Memory B cell (primary cell): ENCODE measurements around the gene FTH1.
"Not testable (repeated sequence)": the region's sequence is repeated elsewhere in the genome, so short reads cannot be mapped to it uniquely, and the experiment has no call there.

ENCODE experiments used
- ATAC-seq: fragments of 150-1000 bp; cut with Tn5 transposase; 2 replicates; pipeline ENCODE4 v1.10.0; 2021; ENCODE audit warnings: low read depth, mild to moderate bottlenecking, moderate library complexity
- DNase-seq, 2 donors: peaks; one replicate each; pipeline ENCODE4 v3.0.0; 2022; ENCODE audit warnings: low spot score in 2 of 2
- H3K27ac Mint-ChIP-seq: one replicate; pipeline ENCODE4 v1.8.0; 2022; ENCODE audit warnings: mild to moderate bottlenecking, moderate library complexity, mixed read lengths
- H3K27me3 Mint-ChIP-seq: one replicate; pipeline ENCODE4 v1.8.0; 2022; ENCODE audit warnings: mixed read lengths
- H3K36me3 Mint-ChIP-seq: one replicate; pipeline ENCODE4 v1.8.0; 2022; ENCODE audit warnings: mild to moderate bottlenecking, mixed read lengths
- H3K4me1 Mint-ChIP-seq: one replicate; pipeline ENCODE4 v1.8.0; 2022; ENCODE audit warnings: mixed read lengths
- H3K4me3 Mint-ChIP-seq: one replicate; pipeline ENCODE4 v1.8.0; 2022; ENCODE audit warnings: mild to moderate bottlenecking, moderate library complexity, mixed read lengths
- H3K9me3 Mint-ChIP-seq: one replicate; pipeline ENCODE4 v1.8.0; 2022; ENCODE audit warnings: mixed read lengths

Gene FTH1

GRCh38 chr11:61967116-61967923 is at the start of gene FTH1:
Gene FTH1 (minus strand): TSS chr11:61967634. CDS start chr11:61967425, 209 bp downstream.
- H3K4me3 Mint-ChIP-seq: peak within 1 kb of the TSS; percentile 91
- peaks cover 14% of the 10 kb centered on the region for H3K36me3 Mint-ChIP-seq
- ATAC-seq (peak; percentile 62), DNase-seq (peak; percentile 90 to 91)
- no peaks in the 10 kb centered on the region for H3K27me3 Mint-ChIP-seq
- peak within 1 kb of the TSS; percentile 94 for H3K27ac Mint-ChIP-seq
- H3K4me1 Mint-ChIP-seq: peaks cover 43% of the 10 kb centered on the region
- no peaks in the 10 kb centered on the region for H3K9me3 Mint-ChIP-seq

DNA sequence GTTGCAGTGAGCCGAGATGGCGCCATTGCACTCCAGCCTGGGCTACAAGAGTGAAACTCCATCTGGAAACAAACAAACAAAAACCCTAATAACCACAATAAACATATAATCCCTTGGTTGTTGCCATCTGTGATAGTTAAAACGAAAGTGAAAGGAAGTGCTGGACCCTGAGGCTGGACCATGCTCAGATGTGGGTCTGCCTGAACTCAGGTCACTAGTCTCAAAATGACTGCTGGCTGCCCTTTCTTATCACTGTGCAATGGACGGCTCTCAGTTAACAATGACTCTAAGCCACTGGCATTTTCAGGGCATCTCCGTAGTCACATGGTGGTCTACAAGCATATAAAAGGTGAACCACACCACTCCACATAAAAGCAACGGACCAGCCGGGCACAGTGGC is 48.2 kb upstream of the FTH1 start:
- ATAC-seq: no peak
- Mint-ChIP-seq H3K27ac (no peak overlapping the region), H3K4me3 (no peak overlapping the region), H3K9me3 (no peaks in the 10 kb centered on the region), H3K4me1 (peaks cover 4% of the 10 kb centered on the region), H3K36me3 (no peaks in the 10 kb centered on the region), H3K27me3 (peaks cover 5% of the 10 kb centered on the region)
- no peak for DNase-seq

DNA sequence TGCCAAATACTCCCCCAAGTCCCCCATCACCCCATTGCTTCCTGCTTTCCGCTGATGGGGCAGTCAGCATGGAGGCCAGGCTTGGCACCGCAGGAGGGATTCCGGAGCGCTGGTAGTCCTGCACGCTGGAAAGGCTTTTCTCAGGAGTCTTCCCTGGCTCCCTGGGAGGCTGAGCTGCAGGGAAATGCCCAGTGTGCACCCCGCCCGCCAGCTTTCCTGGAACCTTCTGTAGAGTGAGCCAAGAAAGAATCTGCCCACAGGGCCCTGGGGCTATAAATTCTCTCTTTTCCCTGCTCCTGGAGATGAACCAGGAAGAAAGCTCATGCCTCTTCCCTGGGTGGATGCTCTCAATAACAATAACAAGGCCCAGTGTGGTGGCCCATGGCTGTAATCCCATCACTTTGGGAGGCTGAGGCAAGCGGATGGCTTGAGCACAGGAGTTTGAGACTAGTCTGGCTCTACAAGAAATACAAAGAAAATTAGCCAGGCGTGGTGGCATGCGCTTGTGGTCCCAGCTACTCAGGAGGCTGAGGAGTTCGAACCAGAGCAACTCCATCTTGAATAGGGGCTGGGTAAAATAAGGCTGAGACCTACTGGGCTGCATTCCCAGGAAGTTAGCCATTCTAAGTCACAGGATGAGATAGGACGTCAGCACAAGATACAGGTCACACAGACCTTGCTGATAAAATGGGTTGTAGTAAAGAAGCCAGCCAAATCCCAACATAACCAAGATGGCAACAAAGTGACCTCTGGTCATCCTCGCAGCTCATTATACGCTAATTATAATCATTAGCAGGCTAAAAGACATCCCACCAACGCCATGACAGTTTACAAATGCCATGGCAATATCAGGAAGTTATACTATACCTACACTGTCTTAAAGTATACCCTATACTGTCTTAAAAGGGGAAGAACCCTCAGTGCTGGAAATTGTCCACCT is 46.4 kb upstream of the FTH1 start:
- Mint-ChIP-seq H3K27me3 (peaks cover 3% of the 10 kb centered on the region), H3K4me3 (no peak overlapping the region), H3K9me3 (no peaks in the 10 kb centered on the region), H3K4me1 (no peaks in the 10 kb centered on the region), H3K36me3 (no peaks in the 10 kb centered on the region), H3K27ac (no peak overlapping the region)
- DNase-seq (no peak), ATAC-seq (no peak)

GRCh38 chr11:62012832-62013461 is 45.5 kb upstream of the FTH1 start:
- no peak overlapping the region for H3K27ac Mint-ChIP-seq
- no peak overlapping the region for H3K4me3 Mint-ChIP-seq
- no peak for ATAC-seq
- no peaks in the 10 kb centered on the region for H3K4me1 Mint-ChIP-seq
- H3K36me3 Mint-ChIP-seq: no peaks in the 10 kb centered on the region
- DNase-seq: no peak
- H3K27me3 Mint-ChIP-seq: peaks cover 3% of the 10 kb centered on the region
- H3K9me3 Mint-ChIP-seq: no peaks in the 10 kb centered on the region

DNA sequence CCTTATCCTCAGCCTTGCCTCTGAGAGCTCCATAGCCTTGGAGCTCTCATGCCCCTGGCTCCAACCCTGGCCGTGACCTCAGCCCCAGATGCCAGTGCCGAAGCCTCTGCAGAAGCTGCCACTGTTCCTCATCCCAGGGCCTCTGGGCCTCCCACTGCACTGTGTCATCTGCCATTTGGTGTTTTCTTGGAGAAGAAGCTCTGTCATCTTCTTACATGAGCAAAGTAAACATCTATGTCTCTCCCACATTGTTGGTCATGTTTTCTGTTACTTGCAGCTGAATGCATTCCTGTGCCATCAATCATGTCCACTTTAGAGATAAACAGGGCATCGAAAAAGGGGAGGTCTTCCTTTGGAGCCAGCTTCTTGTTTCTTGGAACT is 45.0 kb upstream of the FTH1 start:
- no peak for ATAC-seq
- no peak for DNase-seq
- Mint-ChIP-seq H3K4me3 (no peak overlapping the region), H3K36me3 (no peaks in the 10 kb centered on the region), H3K4me1 (no peaks in the 10 kb centered on the region), H3K27ac (no peak overlapping the region), H3K27me3 (peaks cover 5% of the 10 kb centered on the region), H3K9me3 (peaks cover 2% of the 10 kb centered on the region)

- Mint-ChIP-seq H3K4me3 (no peak overlapping the region), H3K27ac (no peak overlapping the region), H3K27me3 (peaks cover 5% of the 10 kb centered on the region), H3K36me3 (no peaks in the 10 kb centered on the region), H3K4me1 (no peaks in the 10 kb centered on the region), H3K9me3 (peaks cover 2% of the 10 kb centered on the region)
- no peak for ATAC-seq
- no peak for DNase-seq
Measured at GRCh38 chr11:62011881-62012280, 44.4 kb upstream of the FTH1 start.

DNA sequence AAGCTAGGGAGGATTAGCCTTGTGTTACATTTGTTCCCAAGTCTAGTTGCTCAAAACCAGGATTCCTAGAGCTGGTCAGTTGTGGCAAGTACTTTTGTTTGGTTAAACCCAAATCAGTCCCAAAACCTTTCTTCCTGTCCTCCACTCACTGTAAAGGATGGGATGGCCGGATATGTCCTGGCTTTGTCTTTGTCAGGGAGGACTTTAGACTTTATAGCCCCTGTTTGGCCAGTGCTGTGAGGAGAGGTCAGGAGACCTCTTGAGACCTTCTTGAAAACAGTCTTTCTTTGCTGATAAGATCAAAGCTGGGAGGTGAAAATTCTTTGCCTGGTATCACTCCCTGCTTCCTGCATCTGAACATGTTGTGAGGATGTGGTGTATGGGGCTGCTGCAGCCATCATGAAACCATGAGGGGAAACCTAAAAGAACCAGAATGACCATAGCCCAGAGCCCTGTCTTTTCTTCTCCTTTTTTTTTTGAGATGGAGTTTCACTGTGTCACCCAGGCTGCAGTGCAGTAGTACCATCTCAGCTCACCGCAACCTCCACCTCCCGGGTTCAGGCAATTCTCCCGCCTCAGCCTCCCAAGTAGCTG is 43.6 kb upstream of the FTH1 start:
- DNase-seq: no peak
- peaks cover 5% of the 10 kb centered on the region for H3K27me3 Mint-ChIP-seq
- peaks cover 2% of the 10 kb centered on the region for H3K9me3 Mint-ChIP-seq
- H3K36me3 Mint-ChIP-seq: no peaks in the 10 kb centered on the region
- H3K4me3 Mint-ChIP-seq: no peak overlapping the region
- H3K27ac Mint-ChIP-seq: no peak overlapping the region
- no peak for ATAC-seq
- H3K4me1 Mint-ChIP-seq: no peaks in the 10 kb centered on the region

- H3K27me3 Mint-ChIP-seq: peaks cover 7% of the 10 kb centered on the region
- DNase-seq (no peak), ATAC-seq (no peak)
- no peak overlapping the region for H3K4me3 Mint-ChIP-seq
- H3K4me1 Mint-ChIP-seq: no peaks in the 10 kb centered on the region
- no peaks in the 10 kb centered on the region for H3K36me3 Mint-ChIP-seq
- H3K9me3 Mint-ChIP-seq: peaks cover 2% of the 10 kb centered on the region
- no peak overlapping the region for H3K27ac Mint-ChIP-seq
Measured at GRCh38 chr11:62008193-62008592, 40.8 kb upstream of the FTH1 start.

GRCh38 chr11:62004473-62004872 is 37.0 kb upstream of the FTH1 start:
- ATAC-seq: no peak
- DNase-seq: no peak
- H3K4me3 Mint-ChIP-seq: no peak overlapping the region

DNA sequence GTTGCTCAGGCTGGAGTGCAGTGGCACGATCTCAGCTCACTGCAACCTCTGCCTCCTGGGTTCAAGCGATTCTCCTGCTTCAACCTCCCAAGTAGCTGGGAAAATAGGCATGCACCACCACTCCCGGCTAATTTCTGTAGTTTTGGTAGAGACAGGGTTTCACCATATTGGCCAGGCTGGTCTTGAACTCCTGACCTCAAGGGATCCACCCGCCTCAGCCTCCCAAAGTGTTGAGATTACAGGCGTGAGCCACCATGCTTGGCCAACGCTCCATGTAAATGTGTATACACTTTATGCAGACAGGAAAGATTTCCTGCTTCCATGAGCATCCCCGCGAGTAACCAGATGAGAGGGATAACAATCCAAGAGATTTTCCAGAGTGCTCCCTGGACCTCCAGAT is 34.8 kb upstream of the FTH1 start:
- not testable (repeated sequence) for H3K27ac Mint-ChIP-seq, H3K4me1 Mint-ChIP-seq, H3K27me3 Mint-ChIP-seq, DNase-seq, ATAC-seq, H3K9me3 Mint-ChIP-seq, H3K4me3 Mint-ChIP-seq
- H3K36me3 Mint-ChIP-seq: peaks cover 16% of the 10 kb centered on the region

More at GRCh38 chr11:62004473-62004872, 37.0 kb upstream of the FTH1 start:
- H3K27me3 Mint-ChIP-seq: peaks cover 8% of the 10 kb centered on the region
- no peak overlapping the region for H3K27ac Mint-ChIP-seq
- H3K36me3 Mint-ChIP-seq: peaks cover 5% of the 10 kb centered on the region
- peaks cover 3% of the 10 kb centered on the region for H3K9me3 Mint-ChIP-seq
- H3K4me1 Mint-ChIP-seq: no peaks in the 10 kb centered on the region

- H3K4me3 Mint-ChIP-seq: no peak overlapping the region
- ATAC-seq: no peak
- H3K27ac Mint-ChIP-seq: no peak overlapping the region
- no peak for DNase-seq
- H3K27me3 Mint-ChIP-seq: peaks cover 6% of the 10 kb centered on the region
- H3K4me1 Mint-ChIP-seq: no peaks in the 10 kb centered on the region
- peaks cover 16% of the 10 kb centered on the region for H3K36me3 Mint-ChIP-seq
- peaks cover 8% of the 10 kb centered on the region for H3K9me3 Mint-ChIP-seq
Measured at GRCh38 chr11:62001450-62002191, 34.2 kb upstream of the FTH1 start.

GRCh38 chr11:62000539-62001446 is 33.4 kb upstream of the FTH1 start:
- Mint-ChIP-seq H3K9me3 (peaks cover 8% of the 10 kb centered on the region), H3K27me3 (peaks cover 6% of the 10 kb centered on the region), H3K27ac (no peak overlapping the region), H3K36me3 (peaks cover 16% of the 10 kb centered on the region), H3K4me3 (no peak overlapping the region), H3K4me1 (no peaks in the 10 kb centered on the region)
- DNase-seq (no peak), ATAC-seq (no peak)
